ENCODE results near the gene MOSPD2.

MOSPD2 gene

DNA sequence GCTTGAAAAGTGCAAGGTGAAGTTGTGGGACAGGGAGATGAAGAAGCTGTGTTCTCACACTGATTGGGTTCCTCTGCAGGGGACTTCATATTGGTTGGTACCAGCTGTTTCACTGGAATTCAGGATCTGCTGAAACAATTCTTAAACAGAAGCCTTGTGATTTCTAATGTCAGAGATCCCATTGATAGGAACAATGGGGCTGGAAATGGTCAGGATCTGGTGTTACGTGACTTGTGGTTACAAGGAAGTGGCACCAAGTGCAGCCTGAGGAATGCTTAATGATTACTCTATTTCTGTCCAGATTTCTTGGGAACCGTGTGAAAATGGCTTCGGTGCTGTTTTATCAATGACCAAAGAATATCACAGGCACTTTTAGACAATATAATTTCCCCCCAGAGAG is 68.1 kb downstream of the MOSPD2 start:
- TF ChIP-seq, protein P1, sequence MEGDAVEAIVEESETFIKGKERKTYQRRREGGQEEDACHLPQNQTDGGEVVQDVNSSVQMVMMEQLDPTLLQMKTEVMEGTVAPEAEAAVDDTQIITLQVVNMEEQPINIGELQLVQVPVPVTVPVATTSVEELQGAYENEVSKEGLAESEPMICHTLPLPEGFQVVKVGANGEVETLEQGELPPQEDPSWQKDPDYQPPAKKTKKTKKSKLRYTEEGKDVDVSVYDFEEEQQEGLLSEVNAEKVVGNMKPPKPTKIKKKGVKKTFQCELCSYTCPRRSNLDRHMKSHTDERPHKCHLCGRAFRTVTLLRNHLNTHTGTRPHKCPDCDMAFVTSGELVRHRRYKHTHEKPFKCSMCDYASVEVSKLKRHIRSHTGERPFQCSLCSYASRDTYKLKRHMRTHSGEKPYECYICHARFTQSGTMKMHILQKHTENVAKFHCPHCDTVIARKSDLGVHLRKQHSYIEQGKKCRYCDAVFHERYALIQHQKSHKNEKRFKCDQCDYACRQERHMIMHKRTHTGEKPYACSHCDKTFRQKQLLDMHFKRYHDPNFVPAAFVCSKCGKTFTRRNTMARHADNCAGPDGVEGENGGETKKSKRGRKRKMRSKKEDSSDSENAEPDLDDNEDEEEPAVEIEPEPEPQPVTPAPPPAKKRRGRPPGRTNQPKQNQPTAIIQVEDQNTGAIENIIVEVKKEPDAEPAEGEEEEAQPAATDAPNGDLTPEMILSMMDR (conservative IDR thresholded peaks at IDR 0.05) = no peak
- no peak overlapping the region for H3K27ac ChIP-seq

DNA sequence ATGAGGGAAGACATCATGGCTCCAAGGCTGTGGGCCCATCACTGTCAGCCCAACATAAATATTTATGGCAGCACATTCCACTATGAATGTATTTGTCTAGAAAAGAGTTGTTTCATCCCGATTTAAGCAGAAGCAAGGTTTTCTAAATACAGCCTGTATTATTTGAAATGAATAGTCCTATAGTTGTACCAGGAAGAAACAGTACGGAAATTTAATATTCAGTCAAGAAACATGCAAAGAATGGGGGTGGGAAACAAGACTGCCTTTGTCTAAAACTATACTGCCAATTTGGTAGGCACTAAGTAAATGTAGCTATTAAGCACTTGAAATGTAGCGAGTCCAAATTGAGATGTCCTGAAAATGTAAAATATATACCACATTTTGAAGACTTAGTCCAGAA is 69.1 kb downstream of the MOSPD2 start:
- H3K27ac ChIP-seq = no peak overlapping the region

DNA sequence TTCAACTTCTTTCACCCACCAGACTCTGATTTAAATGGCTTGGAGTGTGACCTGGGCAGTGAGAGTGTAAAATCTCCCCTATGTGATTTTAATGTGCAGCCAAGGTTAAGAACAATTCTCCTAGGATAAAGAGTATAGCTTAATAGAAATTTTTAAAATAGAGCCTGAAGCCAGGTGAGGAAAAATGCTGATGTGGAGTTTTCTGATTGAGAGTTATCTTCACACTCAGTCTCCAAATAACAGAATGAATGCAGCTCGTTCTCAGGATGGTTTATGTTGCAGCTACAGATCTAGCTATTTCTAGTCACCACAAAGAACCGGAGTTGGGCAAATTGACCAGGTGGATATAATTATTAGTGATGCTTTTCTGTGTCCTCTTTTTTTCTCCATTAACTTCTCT is 70.7 kb downstream of the MOSPD2 start:
- no peak overlapping the region for H3K27ac ChIP-seq
- TF ChIP-seq, protein P1 (conservative IDR thresholded peaks at IDR 0.05) = no peak

More for the DNA sequence above, 69.1 kb downstream of the MOSPD2 start:
- TF ChIP-seq, protein P1 (conservative IDR thresholded peaks at IDR 0.05) = no peak

DNA sequence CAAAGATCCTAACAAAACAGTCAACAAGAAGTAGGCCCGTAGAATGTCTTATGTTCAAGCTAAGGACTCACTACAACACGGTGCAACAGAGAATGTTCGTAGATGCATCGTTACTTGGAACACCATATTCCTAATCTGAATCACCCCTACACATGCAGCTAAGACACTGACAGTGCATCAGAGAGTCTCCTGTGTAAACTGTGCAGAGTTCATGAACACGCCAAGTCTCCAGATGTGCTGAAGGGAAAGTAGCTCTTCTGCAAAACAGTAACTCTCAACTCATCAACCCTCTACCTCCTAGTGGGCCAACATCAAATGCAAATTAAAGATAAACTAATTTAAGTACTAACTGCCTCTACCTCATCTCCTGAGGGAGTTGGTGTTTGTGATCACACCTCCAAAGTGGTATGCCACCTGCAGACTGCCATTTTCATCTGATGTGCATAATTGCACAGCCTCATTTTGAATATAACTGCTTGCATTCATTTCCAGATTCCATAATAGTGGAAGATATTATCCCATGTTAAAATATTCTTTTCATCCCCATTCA is 73.5 kb downstream of the MOSPD2 start:
- H3K27ac ChIP-seq = no peak overlapping the region
- TF ChIP-seq, protein P1 (conservative IDR thresholded peaks at IDR 0.05) = no peak

DNA sequence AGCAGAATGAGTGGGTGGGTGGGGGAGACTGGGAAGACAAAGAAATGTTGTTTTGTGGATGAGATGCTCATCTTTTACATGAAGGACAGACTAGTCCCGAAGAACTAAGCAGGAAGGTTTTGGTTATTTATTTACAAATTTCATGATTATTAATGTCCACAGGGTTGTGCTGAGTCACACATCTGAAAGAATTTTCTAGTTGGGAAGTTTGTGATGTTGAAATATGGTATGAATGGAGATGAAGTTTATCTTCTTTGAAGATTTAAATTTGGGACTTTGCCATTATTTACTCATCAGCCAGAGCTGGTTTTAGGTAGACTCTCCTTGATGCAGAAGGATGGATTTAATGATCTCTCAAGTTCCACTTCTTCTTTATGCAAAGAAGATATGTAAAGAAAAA is 75.5 kb downstream of the MOSPD2 start:
- no peak overlapping the region for H3K27ac ChIP-seq
- TF ChIP-seq, protein P1 (conservative IDR thresholded peaks at IDR 0.05) = no peak

DNA sequence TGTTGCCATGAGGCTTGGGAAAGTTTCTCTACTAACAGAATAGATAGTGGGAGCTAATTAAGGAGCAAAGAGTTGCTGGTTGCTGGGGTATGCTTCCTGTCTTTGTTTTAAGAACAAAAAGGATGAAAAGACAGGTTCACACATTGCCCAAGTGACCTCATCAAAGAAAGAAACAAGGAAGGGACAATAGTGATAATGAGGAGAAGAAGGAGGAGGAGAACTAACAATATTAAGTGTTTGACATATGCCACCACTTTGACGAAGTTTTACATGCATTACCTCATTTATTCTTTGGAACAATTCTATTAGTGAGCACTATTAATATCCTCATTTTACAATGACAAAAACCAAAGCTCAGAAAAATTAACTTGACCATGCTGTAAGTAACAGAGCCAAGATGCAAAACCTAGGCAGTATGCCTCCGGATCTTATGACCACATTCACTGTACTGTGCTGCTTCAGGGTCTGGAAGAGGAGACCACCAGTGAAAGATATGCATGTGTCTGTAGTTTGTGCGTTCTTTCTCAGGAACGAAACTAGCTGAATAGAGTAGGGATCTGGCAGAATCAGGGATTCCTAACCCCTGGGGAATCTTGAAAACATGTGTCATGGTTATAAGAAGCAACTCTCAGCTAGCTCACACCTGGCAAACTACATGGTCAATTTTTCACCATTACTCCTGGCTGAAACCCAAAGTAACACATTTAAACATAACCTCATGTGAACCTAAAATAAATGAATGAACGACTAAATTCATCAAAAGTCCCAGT is 83.8 kb downstream of the MOSPD2 start:
- no peak overlapping the region for H3K27ac ChIP-seq
- TF ChIP-seq, protein P1 (conservative IDR thresholded peaks at IDR 0.05) = no peak

DNA sequence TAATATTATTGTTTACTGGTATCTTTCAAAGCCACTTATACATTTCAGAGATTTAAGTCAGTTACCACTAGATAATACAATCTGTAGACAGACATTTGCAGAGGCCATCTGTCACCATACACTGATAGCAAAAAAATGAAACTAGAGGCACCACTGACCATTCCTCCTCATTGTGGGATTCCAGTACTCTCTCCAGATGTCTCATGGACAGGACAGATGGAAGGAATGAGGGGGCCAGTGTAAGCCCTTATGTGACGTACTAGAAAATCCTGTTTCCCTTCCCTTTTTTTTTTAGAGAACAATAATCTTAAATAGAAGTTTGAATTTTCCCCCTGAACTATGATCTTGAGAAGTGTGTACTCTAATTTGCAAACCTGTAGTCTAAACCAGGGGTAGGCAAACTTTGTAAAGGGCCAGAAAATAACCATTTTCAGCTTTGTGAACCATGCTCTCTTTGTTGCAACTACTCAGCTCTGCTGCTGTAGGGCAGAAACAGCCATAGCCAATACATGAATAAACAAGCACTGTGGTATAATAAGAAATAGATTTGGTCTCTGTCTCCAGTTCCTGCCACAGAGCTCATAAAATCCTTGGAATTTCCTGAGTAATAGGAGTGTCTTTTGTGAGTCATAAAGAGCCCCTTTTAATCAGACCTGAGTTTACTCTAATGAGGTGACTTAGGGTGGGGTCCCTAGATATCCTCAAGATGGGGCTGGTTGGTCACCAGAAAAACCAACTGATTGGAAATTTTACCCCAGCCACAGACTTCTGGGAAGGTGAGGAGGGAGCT is 90.4 kb downstream of the MOSPD2 start:
- peak overlapping the region; percentile 62 for H3K27ac ChIP-seq
- TF ChIP-seq, protein P1 (conservative IDR thresholded peaks at IDR 0.05) = no peak
